ENCODE measurements around the gene PRRG3. TPM values are rescaled to one million over a fixed set of nuclear protein-coding genes. Genes with fewer than 3 reads are reported as not detected.

The PRRG3 gene
- total RNA-seq, 2 donors from 2014 or later, result not detected

GRCh38 chrX:151722241-151722846 lies 27.1 kb downstream of the PRRG3 start:
- no peak overlapping the region for H3K27ac Mint-ChIP-seq
- H3K27me3 Mint-ChIP-seq, result no peaks in the 10 kb centered on the region
- H3K36me3 Mint-ChIP-seq (ENCODE audit: low read depth), result no peaks in the 10 kb centered on the region
- H3K9me3 Mint-ChIP-seq, result no peaks in the 10 kb centered on the region
- no peaks in the 10 kb centered on the region for H3K4me1 Mint-ChIP-seq
- no peak overlapping the region for H3K4me3 Mint-ChIP-seq
- ATAC-seq (replicated peaks), result no peak

DNA sequence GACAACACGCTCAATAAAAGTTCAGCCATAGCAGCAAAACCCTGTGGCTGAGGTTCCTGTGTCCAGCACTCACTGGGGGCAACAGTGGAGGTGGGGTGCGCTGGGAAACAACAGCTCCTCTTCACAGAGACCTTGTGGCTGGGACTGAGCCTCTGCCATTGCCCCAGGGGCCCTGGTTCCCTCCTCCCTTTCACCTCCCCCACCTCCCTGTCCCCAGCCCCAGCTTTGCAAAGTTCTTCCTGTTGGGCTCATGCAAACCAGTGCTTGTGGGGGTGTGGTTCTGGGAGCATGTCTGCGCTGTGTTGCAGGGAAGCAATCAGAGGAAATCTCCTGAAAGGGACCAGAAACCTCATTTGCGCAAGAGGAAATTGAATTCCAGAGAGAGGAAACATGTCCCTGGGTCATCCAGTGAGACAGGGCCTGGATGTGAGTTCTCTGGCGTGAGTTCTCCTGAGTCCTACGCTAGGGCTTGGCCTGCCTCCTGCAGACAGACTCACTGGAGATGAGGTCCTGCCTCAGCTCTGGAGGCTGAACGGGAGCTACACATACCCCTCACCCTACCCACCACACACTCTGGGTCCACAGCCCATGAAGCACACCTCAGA lies 28.0 kb downstream of the PRRG3 start:
- H3K27ac Mint-ChIP-seq, result no peak overlapping the region
- H3K36me3 Mint-ChIP-seq (ENCODE audit: low read depth), result no peaks in the 10 kb centered on the region
- H3K4me3 Mint-ChIP-seq, result no peak overlapping the region
- H3K9me3 Mint-ChIP-seq, result no peaks in the 10 kb centered on the region
- ATAC-seq (replicated peaks), result no peak
- H3K4me1 Mint-ChIP-seq, result no peaks in the 10 kb centered on the region
- H3K27me3 Mint-ChIP-seq, result no peaks in the 10 kb centered on the region

DNA sequence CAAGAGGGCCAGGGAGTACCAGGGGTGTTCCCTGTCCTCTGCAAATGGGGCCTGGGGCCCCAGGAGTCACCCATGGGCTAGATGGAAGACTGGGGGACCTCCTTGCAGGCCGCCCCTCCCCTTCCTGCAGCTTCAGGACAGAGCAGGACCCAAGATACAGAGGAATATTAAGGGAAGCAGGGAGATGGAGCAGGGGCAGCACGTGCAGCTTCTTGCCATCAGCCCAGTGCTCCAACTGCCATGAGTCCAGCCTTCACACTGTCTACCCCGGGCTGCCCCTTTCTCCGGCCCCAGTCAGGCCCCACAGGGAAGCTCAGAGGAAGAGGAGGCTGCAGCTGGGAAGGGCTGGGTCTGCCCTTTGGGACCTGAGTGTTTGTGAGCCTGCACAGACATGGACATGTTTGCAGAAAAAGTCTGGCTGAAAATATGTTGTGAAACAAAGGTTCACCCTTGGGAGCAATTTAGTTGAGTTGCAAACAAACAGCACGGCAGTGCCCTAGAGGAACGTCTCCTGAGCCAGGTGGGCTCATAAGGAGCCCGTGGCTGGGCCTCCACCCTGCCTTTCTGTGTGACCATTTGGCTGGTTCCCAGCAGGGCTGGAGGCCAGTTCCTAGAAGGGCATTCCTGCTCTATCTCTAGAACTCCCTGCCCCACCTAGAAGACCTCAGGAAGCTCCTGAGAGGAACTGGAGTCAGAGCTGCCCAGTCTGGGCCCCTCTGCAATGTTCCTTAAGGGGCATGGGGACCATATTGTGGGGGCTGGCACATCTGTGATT lies 29.5 kb downstream of the PRRG3 start:
- no peaks in the 10 kb centered on the region for H3K4me1 Mint-ChIP-seq
- no peak for ATAC-seq (replicated peaks)
- no peaks in the 10 kb centered on the region for H3K36me3 Mint-ChIP-seq (ENCODE audit: low read depth)
- H3K27me3 Mint-ChIP-seq, result no peaks in the 10 kb centered on the region
- no peak overlapping the region for H3K27ac Mint-ChIP-seq
- no peaks in the 10 kb centered on the region for H3K9me3 Mint-ChIP-seq
- H3K4me3 Mint-ChIP-seq, result no peak overlapping the region

GRCh38 chrX:151725338-151725614 lies 30.0 kb downstream of the PRRG3 start:
- Mint-ChIP-seq H3K4me1 (no peaks in the 10 kb centered on the region), H3K27ac (no peak overlapping the region), H3K4me3 (no peak overlapping the region), H3K36me3 (ENCODE audit: low read depth) (no peaks in the 10 kb centered on the region), H3K9me3 (no peaks in the 10 kb centered on the region), H3K27me3 (no peaks in the 10 kb centered on the region)
- no peak for ATAC-seq (replicated peaks)

DNA sequence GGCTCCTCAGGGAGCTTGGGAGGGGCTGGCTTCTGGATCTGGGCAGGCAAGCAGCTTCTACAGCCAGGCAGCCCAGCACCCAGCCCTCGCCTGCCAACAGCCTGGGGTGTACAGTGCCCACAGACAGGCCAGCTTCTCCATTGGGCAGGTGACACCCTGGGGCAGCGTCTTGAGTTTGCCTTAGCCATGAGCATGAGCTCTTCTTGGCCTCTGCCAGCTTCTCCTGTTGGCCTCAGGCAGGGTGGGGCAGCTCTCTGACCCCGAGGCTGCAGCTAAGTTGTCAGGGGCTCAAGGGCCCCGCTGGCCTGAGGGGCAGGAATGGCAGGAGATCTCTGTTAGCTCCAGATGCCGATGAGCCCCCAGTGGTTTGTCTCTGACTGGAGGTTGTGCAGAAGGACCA lies 31.5 kb downstream of the PRRG3 start:
- Mint-ChIP-seq H3K4me1 (no peaks in the 10 kb centered on the region), H3K9me3 (no peaks in the 10 kb centered on the region), H3K27me3 (no peaks in the 10 kb centered on the region), H3K4me3 (no peak overlapping the region), H3K36me3 (ENCODE audit: low read depth) (no peaks in the 10 kb centered on the region), H3K27ac (no peak overlapping the region)
- no peak for ATAC-seq (replicated peaks)

DNA sequence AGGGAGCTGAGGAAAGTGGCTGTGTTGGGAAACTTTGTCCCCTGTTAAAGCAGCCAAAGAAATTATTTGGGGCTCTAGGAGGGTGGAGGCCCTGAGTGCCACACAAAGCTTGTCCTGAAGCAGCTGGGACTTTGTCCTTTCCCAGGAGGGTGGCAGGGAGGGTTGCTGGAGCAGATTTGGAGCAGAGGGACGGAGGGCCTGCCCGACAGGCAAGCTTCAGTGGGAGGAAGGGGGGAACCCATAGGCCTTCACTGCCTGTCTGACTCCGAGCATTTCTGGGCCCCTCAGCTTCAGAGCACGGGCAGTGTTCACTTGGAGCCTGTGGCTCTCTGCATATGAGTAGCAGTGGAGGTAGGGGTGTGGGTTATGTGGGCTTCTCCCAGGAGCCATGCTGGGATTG lies 32.1 kb downstream of the PRRG3 start:
- H3K27ac Mint-ChIP-seq, result no peak overlapping the region
- no peaks in the 10 kb centered on the region for H3K9me3 Mint-ChIP-seq
- no peak overlapping the region for H3K4me3 Mint-ChIP-seq
- no peaks in the 10 kb centered on the region for H3K36me3 Mint-ChIP-seq (ENCODE audit: low read depth)
- no peaks in the 10 kb centered on the region for H3K4me1 Mint-ChIP-seq
- no peak for ATAC-seq (replicated peaks)
- peaks cover 5% of the 10 kb centered on the region for H3K27me3 Mint-ChIP-seq

DNA sequence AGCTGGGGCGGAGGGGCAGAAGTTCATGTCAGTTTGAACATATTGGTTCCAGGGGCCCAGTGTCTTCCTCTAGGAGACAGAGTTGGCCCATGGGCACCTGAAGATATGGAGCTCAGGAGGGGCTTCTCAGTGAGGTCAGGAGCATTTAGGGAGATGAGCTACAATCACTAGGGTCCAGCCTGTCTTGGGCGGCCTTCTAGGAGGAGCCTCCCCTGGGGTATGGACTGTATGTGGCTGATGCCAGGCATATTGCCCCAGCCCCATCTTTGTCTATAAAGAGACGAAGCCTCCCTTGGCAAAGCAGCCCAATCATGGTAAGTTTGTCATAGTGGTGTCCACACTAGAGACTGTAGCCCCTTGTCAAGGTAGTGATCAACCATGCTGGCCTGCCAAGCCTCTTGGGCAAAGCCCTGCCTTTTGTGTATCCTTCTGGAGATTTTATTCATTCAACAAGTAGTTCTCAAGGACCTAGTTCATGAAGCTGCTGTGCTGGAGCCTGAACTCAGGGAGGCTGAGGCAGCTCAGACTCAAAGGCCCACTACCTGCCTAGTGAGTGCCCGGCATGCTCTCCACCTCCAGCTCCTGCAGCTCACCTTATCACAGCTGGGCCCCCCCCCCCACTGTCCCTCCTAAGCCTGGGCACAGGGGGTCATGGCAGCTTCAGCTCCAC lies 33.9 kb downstream of the PRRG3 start:
- Mint-ChIP-seq H3K9me3 (no peaks in the 10 kb centered on the region), H3K27ac (no peak overlapping the region), H3K4me1 (no peaks in the 10 kb centered on the region), H3K27me3 (peaks cover 10% of the 10 kb centered on the region), H3K4me3 (no peak overlapping the region), H3K36me3 (ENCODE audit: low read depth) (no peaks in the 10 kb centered on the region)
- ATAC-seq (replicated peaks), result no peak

- H3K27ac Mint-ChIP-seq, result no peak within 1 kb of the TSS
Observed at GRCh38 chrX:151734446-151734845, 39.2 kb downstream of the PRRG3 start, which contains the start of gene CNGA2. TSS of gene CNGA2 (plus strand) at chrX:151734746. CDS start at chrX:151738484, 3,738 bp downstream.

GRCh38 chrX:151735219-151735618 lies 40.0 kb downstream of the PRRG3 start:
- no peak overlapping the region for H3K27ac Mint-ChIP-seq

More at GRCh38 chrX:151734446-151734845, 39.2 kb downstream of the PRRG3 start, which contains the start of gene CNGA2:
- H3K4me1 Mint-ChIP-seq, result no peaks in the 10 kb centered on the region
- peaks cover 19% of the 10 kb centered on the region for H3K27me3 Mint-ChIP-seq
- no peaks in the 10 kb centered on the region for H3K9me3 Mint-ChIP-seq
- no peak for ATAC-seq (replicated peaks)
- H3K4me3 Mint-ChIP-seq, result no peak within 1 kb of the TSS
- H3K36me3 Mint-ChIP-seq (ENCODE audit: low read depth), result no peaks in the 10 kb centered on the region

GRCh38 chrX:151736685-151737084 lies 41.4 kb downstream of the PRRG3 start:
- no peaks in the 10 kb centered on the region for H3K36me3 Mint-ChIP-seq (ENCODE audit: low read depth)
- no peaks in the 10 kb centered on the region for H3K9me3 Mint-ChIP-seq
- H3K27me3 Mint-ChIP-seq, result peaks cover 19% of the 10 kb centered on the region
- H3K4me1 Mint-ChIP-seq, result no peaks in the 10 kb centered on the region
- H3K27ac Mint-ChIP-seq, result no peak overlapping the region
- H3K4me3 Mint-ChIP-seq, result no peak overlapping the region
- no peak for ATAC-seq (replicated peaks)

More at GRCh38 chrX:151735219-151735618, 40.0 kb downstream of the PRRG3 start:
- no peaks in the 10 kb centered on the region for H3K9me3 Mint-ChIP-seq
- H3K4me3 Mint-ChIP-seq, result no peak overlapping the region
- H3K4me1 Mint-ChIP-seq, result no peaks in the 10 kb centered on the region
- no peak for ATAC-seq (replicated peaks)
- no peaks in the 10 kb centered on the region for H3K36me3 Mint-ChIP-seq (ENCODE audit: low read depth)
- peaks cover 19% of the 10 kb centered on the region for H3K27me3 Mint-ChIP-seq

DNA sequence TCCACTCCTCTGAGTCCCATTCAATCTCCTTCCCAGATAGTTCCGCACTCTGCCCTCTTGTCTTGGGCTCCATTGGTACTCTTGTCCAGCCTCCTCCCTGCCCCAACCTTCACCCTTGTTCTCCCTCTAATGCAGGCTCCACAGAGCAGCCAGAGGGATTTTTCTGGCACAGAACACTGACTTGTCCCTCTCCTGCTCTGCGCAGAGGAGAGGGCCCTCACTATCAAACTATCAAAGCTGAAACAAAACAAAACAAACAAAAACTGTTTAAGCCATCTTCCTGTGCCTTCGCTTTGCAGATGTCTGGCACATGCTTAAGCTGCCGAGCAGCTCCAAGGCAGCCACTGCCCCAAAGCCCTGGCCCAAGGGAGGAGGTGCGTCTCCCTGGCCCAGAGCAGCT lies 42.2 kb downstream of the PRRG3 start:
- Mint-ChIP-seq H3K27me3 (peaks cover 14% of the 10 kb centered on the region), H3K27ac (no peak overlapping the region), H3K9me3 (no peaks in the 10 kb centered on the region), H3K4me3 (no peak overlapping the region), H3K4me1 (no peaks in the 10 kb centered on the region), H3K36me3 (ENCODE audit: low read depth) (no peaks in the 10 kb centered on the region)
- ATAC-seq (replicated peaks), result no peak

- Mint-ChIP-seq H3K4me1 (no peaks in the 10 kb centered on the region), H3K27me3 (peaks cover 13% of the 10 kb centered on the region), H3K4me3 (no peak overlapping the region), H3K36me3 (ENCODE audit: low read depth) (no peaks in the 10 kb centered on the region), H3K27ac (no peak overlapping the region), H3K9me3 (no peaks in the 10 kb centered on the region)
- no peak for ATAC-seq (replicated peaks)
Observed at GRCh38 chrX:151738751-151739150, 43.5 kb downstream of the PRRG3 start.

DNA sequence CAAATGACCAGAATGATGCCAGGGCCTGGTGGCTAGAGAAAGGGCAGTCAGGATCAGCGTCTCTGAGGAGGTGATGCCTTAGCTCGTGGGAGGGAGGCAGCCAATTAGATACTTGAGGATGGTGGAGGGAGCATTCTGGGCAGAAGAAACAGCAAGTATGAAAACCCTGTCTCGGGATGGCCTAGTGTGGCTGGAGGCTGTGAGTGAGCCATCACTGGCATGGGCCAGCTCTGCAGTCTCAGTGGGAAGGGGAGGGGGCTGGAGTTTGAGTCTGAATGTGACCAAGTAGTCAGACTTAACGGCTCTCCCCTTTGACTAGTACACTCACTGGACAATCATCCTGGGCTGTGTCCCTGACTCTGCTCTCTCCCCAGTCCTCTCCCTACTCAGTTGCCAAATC lies 46.3 kb downstream of the PRRG3 start:
- Mint-ChIP-seq H3K4me3 (no peak overlapping the region), H3K27ac (no peak overlapping the region), H3K36me3 (ENCODE audit: low read depth) (no peaks in the 10 kb centered on the region), H3K4me1 (no peaks in the 10 kb centered on the region), H3K27me3 (no peaks in the 10 kb centered on the region), H3K9me3 (no peaks in the 10 kb centered on the region)
- ATAC-seq (replicated peaks), result no peak

DNA sequence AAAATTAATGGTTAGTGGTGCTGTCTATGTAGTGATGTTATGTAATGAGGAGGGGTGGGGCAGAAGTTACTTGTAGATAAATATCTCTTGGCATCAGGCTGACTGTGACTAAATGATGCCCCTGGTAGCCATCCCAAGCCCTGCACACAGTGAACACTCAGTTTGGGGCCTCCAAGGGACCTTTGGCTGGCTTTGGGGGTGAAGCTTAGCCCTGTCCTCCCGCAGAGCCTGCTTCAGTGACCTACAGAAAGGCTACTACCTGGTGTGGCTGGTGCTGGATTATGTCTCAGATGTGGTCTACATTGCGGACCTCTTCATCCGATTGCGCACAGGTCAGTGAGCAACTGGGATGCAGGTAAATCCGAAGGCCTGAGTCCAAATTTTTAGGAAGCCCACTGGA lies 47.1 kb downstream of the PRRG3 start:
- Mint-ChIP-seq H3K9me3 (no peaks in the 10 kb centered on the region), H3K27ac (no peak overlapping the region), H3K4me1 (no peaks in the 10 kb centered on the region), H3K4me3 (no peak overlapping the region), H3K36me3 (ENCODE audit: low read depth) (no peaks in the 10 kb centered on the region), H3K27me3 (no peaks in the 10 kb centered on the region)
- ATAC-seq (replicated peaks), result no peak
